ENCODE measurements around the gene PIK3R4.

Gene PIK3R4

DNA sequence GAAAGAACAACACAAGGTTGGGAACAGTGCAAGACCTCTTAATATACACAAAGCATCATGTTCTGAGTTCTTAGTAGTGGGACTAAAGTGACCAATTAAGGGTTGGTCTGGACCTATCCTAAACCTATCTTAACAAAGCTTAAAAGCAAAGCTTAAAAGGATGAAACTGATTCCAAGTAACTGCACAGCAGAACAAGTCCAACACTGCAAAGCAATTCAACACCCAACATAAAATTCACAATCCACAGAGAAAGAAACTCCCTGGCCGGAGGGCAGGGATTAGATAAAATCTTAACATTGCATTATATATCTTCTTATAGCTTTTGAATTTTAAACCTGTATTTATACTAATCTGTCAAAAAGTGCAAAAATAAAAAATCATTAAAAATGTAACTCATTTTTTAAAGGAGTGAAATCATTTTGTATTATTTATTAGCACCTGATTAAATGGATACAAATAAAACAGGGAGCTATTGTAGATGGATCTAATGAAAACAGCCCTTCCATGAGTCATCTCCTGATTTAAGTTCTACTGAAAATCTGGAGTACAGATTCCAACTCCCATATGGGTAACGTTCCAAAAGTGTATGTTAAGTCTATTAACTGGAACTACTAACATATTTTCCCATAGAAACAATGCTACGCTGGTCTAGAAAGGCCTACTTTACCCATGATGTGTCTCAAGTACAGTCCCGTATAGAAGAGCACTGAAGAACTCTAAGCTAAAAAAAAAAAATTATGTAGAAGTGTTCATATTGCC lies 34.9 kb downstream of the PIK3R4 start:
- FAIRE-seq, result no peak
- no peak for DNase-seq (ENCODE audit: insufficient read length)
- TF ChIP-seq POLR2AphosphoS5 (IDR thresholded peaks at IDR 0.05; ENCODE audit: low read depth, low read length) (no peak), POLR2A (IDR thresholded peaks at IDR 0.05; ENCODE audit: low read depth, low read length) (no peak), TAF1 (IDR thresholded peaks at IDR 0.05; ENCODE audit: borderline replicate concordance, low read depth, low read length) (no peak)

DNA sequence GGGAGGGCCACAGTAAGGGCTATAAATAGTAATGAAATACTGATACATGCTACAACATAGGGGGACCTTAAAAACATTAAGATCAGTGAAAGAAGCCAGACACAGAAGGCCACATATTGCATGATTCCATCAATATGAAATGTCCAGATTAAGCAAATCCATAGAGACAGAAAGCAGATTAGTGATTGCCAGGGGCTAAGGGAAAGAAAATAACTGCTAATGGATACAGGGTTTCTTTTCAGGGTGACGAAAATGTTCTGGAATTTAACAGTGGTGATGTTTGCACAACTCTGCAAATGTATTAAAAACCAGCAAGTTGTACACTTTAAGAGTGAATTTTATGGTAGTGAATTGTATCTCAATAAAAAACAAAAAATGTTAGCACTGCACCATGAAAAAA lies 37.0 kb downstream of the PIK3R4 start:
- DNase-seq (ENCODE audit: insufficient read length) (no peak), FAIRE-seq (no peak)
- no peak for TF ChIP-seq POLR2A (IDR thresholded peaks at IDR 0.05; ENCODE audit: low read depth, low read length)
- no peak for TF ChIP-seq TAF1 (IDR thresholded peaks at IDR 0.05; ENCODE audit: borderline replicate concordance, low read depth, low read length)
- TF ChIP-seq POLR2AphosphoS5 (IDR thresholded peaks at IDR 0.05; ENCODE audit: low read depth, low read length), result no peak

- no peak for FAIRE-seq
- TF ChIP-seq TAF1 (IDR thresholded peaks at IDR 0.05; ENCODE audit: borderline replicate concordance, low read depth, low read length), result no peak
- TF ChIP-seq POLR2AphosphoS5 (IDR thresholded peaks at IDR 0.05; ENCODE audit: low read depth, low read length), result no peak
- TF ChIP-seq POLR2A (IDR thresholded peaks at IDR 0.05; ENCODE audit: low read depth, low read length), result no peak
- DNase-seq (ENCODE audit: insufficient read length), result no peak
These were observed 38.6 kb downstream of the PIK3R4 start for GRCh38 chr3:130707902-130708601.

GRCh38 chr3:130705501-130705900 lies 41.1 kb downstream of the PIK3R4 start:
- no peak for FAIRE-seq
- TF ChIP-seq POLR2A (IDR thresholded peaks at IDR 0.05; ENCODE audit: low read depth, low read length), result no peak
- no peak for TF ChIP-seq POLR2AphosphoS5 (IDR thresholded peaks at IDR 0.05; ENCODE audit: low read depth, low read length)
- TF ChIP-seq TAF1 (IDR thresholded peaks at IDR 0.05; ENCODE audit: borderline replicate concordance, low read depth, low read length), result no peak
- no peak for DNase-seq (ENCODE audit: insufficient read length)

GRCh38 chr3:130702985-130703384 lies 43.6 kb downstream of the PIK3R4 start:
- no peak for DNase-seq (ENCODE audit: insufficient read length)
- TF ChIP-seq TAF1 (IDR thresholded peaks at IDR 0.05; ENCODE audit: borderline replicate concordance, low read depth, low read length) (no peak), POLR2AphosphoS5 (IDR thresholded peaks at IDR 0.05; ENCODE audit: low read depth, low read length) (no peak), POLR2A (IDR thresholded peaks at IDR 0.05; ENCODE audit: low read depth, low read length) (no peak)
- no peak for FAIRE-seq

- TF ChIP-seq TAF1 (IDR thresholded peaks at IDR 0.05; ENCODE audit: borderline replicate concordance, low read depth, low read length) (no peak), POLR2A (IDR thresholded peaks at IDR 0.05; ENCODE audit: low read depth, low read length) (no peak), POLR2AphosphoS5 (IDR thresholded peaks at IDR 0.05; ENCODE audit: low read depth, low read length) (no peak)
- no peak for DNase-seq (ENCODE audit: insufficient read length)
- no peak for FAIRE-seq
These were observed 46.1 kb downstream of the PIK3R4 start for GRCh38 chr3:130700541-130700940.

DNA sequence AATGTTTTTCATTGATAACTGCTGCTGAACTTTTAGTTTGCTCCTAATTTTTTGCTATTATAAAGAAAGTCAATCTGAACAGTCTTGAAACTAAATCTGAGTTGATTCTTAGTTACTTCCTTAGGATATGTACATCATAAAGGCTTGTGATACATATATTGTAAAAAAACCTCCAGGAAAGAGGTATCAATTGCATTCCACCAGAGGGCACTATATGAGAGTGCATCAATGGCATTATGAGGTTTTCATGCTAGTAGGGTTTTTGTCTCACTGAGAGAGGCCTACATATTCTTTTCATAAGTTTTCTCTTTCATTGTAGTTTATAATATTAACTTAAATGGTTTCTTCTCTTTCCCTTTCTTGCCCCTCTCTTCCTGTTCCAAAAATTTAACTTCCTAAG lies 46.9 kb downstream of the PIK3R4 start:
- TF ChIP-seq TAF1 (IDR thresholded peaks at IDR 0.05; ENCODE audit: borderline replicate concordance, low read depth, low read length), result no peak
- no peak for FAIRE-seq

GRCh38 chr3:130693314-130693713 lies 53.3 kb downstream of the PIK3R4 start:
- TF ChIP-seq POLR2A (IDR thresholded peaks at IDR 0.05; ENCODE audit: low read depth, low read length), result no peak
- no peak for TF ChIP-seq TAF1 (IDR thresholded peaks at IDR 0.05; ENCODE audit: borderline replicate concordance, low read depth, low read length)
- no peak for TF ChIP-seq POLR2AphosphoS5 (IDR thresholded peaks at IDR 0.05; ENCODE audit: low read depth, low read length)
- FAIRE-seq, result no peak

More for the DNA sequence above, 46.9 kb downstream of the PIK3R4 start:
- no peak for DNase-seq (ENCODE audit: insufficient read length)

DNA sequence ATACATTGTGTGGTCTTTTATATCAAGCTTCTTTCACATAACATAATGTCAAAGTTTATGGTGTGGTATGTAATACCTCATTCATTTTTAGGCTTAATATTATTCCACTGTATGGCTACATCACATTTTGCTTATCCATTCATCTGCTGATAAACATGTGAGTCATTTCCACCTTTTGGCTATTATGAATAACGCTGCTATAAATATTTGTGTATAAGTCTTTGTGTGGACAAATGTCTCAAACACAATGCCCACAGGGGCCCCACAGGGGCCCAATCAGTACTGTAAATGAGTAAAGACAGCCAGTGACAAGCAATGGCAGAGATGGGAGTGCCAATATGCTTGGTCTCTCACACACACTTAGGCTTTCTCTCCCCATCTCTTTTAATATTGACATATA lies 54.2 kb downstream of the PIK3R4 start:
- FAIRE-seq, result no peak
- no peak for DNase-seq (ENCODE audit: insufficient read length)
- TF ChIP-seq TAF1 (IDR thresholded peaks at IDR 0.05; ENCODE audit: borderline replicate concordance, low read depth, low read length) (no peak), POLR2A (IDR thresholded peaks at IDR 0.05; ENCODE audit: low read depth, low read length) (no peak), POLR2AphosphoS5 (IDR thresholded peaks at IDR 0.05; ENCODE audit: low read depth, low read length) (no peak)

More at GRCh38 chr3:130693314-130693713, 53.3 kb downstream of the PIK3R4 start:
- DNase-seq (ENCODE audit: insufficient read length), result no peak

DNA sequence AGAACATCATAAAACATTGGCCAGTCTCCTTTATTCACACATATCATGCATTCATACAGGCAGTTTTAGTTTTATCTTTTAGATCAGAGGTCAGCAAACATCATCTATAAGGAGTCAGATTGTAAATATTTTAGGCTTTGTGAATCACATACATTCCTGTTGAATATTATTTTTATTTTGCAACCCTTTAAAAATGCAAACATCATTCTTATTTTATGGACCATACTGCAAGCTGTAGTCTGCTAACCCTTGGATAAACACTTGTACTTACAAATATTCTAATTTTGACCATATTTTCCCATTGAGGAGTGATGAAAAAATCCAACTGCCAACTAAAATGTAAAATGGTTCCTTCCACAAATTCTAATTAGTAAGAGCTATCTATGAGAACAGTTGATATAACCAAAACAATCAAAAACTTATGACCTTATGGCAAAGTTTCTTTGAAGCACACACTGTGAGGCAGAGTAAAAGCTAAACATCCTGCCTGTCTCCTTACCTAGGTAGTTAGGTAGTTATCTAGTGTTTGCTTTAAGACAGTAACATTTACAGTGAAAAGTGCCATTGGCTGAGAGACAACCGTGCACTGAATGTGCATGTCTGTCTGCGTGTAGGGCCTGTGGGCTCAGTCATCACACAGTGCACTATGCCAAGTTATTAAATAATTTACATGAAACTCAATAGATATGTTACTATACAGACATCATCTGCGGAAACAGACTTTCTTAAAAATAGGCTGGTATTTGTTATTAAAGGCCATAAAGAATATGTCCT lies 57.7 kb downstream of the PIK3R4 start:
- no peak for TF ChIP-seq POLR2AphosphoS5 (IDR thresholded peaks at IDR 0.05; ENCODE audit: low read depth, low read length)
- TF ChIP-seq POLR2A (IDR thresholded peaks at IDR 0.05; ENCODE audit: low read depth, low read length), result no peak
- no peak for TF ChIP-seq TAF1 (IDR thresholded peaks at IDR 0.05; ENCODE audit: borderline replicate concordance, low read depth, low read length)
- FAIRE-seq (peak; percentile 63), DNase-seq (ENCODE audit: insufficient read length) (no peak)

GRCh38 chr3:130688015-130688688 lies 58.5 kb downstream of the PIK3R4 start:
- FAIRE-seq, result no peak
- no peak for TF ChIP-seq POLR2A (IDR thresholded peaks at IDR 0.05; ENCODE audit: low read depth, low read length)
- TF ChIP-seq TAF1 (IDR thresholded peaks at IDR 0.05; ENCODE audit: borderline replicate concordance, low read depth, low read length), result no peak
- no peak for DNase-seq (ENCODE audit: insufficient read length)

Data from GM12892 (cell line).